H9 (cell line): ENCODE measurements around the gene SGCD. TPM values are rescaled to one million over a fixed set of nuclear protein-coding genes. Genes with fewer than 3 reads are reported as not detected.

Experiments used
- DNase-seq: peaks from one replicate; pipeline ENCODE4 v3.0.0-alpha.2; 2017
- H2AFZ ChIP-seq: one replicate; pipeline ENCODE4 v1.6.1; 2013; ENCODE audit warnings: mild to moderate bottlenecking, low read length, control low read depth, moderate library complexity
- H2AK5ac ChIP-seq: 2 replicates; pipeline ENCODE4 v1.6.1; 2013; ENCODE audit warnings: low read length, control low read depth, mixed read lengths; ENCODE audit not compliant: insufficient read length
- H2BK120ac ChIP-seq: one replicate; pipeline ENCODE4 v1.6.1; 2013; ENCODE audit warnings: low read depth, mild to moderate bottlenecking, low read length, control low read depth, inconsistent platforms; ENCODE audit not compliant: poor library complexity, severe bottlenecking
- H2BK12ac ChIP-seq: 2 replicates; pipeline ENCODE4 v1.6.1; 2013; ENCODE audit warnings: low read length, control low read depth, mixed read lengths, low read depth; ENCODE audit not compliant: insufficient read length
- H2BK15ac ChIP-seq: 2 replicates; pipeline ENCODE4 v1.6.1; 2013; ENCODE audit warnings: low read depth, low read length, control low read depth
- H2BK20ac ChIP-seq: one replicate; pipeline ENCODE4 v1.6.1; 2013; ENCODE audit warnings: low read depth, mild to moderate bottlenecking, low read length, control low read depth, inconsistent platforms; ENCODE audit not compliant: poor library complexity, severe bottlenecking
- H2BK5ac ChIP-seq: 2 replicates; pipeline ENCODE4 v1.6.1; 2013; ENCODE audit warnings: low read length, control low read depth, mixed read lengths; ENCODE audit not compliant: insufficient read length
- H3K14ac ChIP-seq: 2 replicates; pipeline ENCODE4 v1.6.1; 2013; ENCODE audit warnings: low read length, control low read depth; ENCODE audit not compliant: insufficient read depth
- H3K18ac ChIP-seq: 2 replicates; pipeline ENCODE4 v1.6.1; 2013; ENCODE audit warnings: low read depth, mild to moderate bottlenecking, mixed read lengths, low read length, control low read depth; ENCODE audit not compliant: insufficient read length
- H3K23ac ChIP-seq: 2 replicates; pipeline ENCODE4 v1.6.1; 2013; ENCODE audit warnings: low read length, control low read depth, mixed read lengths, low read depth; ENCODE audit not compliant: insufficient read length
- H3K23me2 ChIP-seq: 2 replicates; pipeline ENCODE4 v1.6.1; 2013; ENCODE audit warnings: low read depth, mild to moderate bottlenecking, mixed read lengths, low read length, control low read depth; ENCODE audit not compliant: insufficient read length, poor library complexity, severe bottlenecking
- H3K27ac ChIP-seq: 2 replicates; pipeline ENCODE4 v1.5.1; 2013; ENCODE audit warnings: low read length, control low read depth, mixed read lengths, low read depth; ENCODE audit not compliant: insufficient read length
- H3K27me3 ChIP-seq: 2 replicates; pipeline ENCODE4 v1.6.1; 2013; ENCODE audit warnings: low read length, control low read depth, inconsistent platforms; ENCODE audit not compliant: insufficient read depth
- H3K4ac ChIP-seq: 2 replicates; pipeline ENCODE4 v1.6.1; 2013; ENCODE audit warnings: low read depth, mild to moderate bottlenecking, control low read depth, inconsistent platforms, low read length, moderate library complexity
- H3K4me1 ChIP-seq: 2 replicates; pipeline ENCODE4 v1.6.1; 2013; ENCODE audit warnings: low read length, control low read depth, inconsistent platforms; ENCODE audit not compliant: insufficient read depth
- H3K4me2 ChIP-seq: 2 replicates; pipeline ENCODE4 v1.6.1; 2013; ENCODE audit warnings: low read length, control low read depth, mixed read lengths; ENCODE audit not compliant: insufficient read length, insufficient read depth
- H3K56ac ChIP-seq: 2 replicates; pipeline ENCODE4 v1.6.1; 2013; ENCODE audit warnings: low read depth, mild to moderate bottlenecking, mixed read lengths, low read length, control low read depth; ENCODE audit not compliant: insufficient read length
- H3K79me1 ChIP-seq: 2 replicates; pipeline ENCODE4 v1.6.1; 2013; ENCODE audit warnings: low read depth, mild to moderate bottlenecking, moderate library complexity, low read length, control low read depth, inconsistent platforms; ENCODE audit not compliant: insufficient read depth, poor library complexity, severe bottlenecking
- H3K79me2 ChIP-seq: 2 replicates; pipeline ENCODE4 v1.6.1; 2013; ENCODE audit warnings: low read length, control low read depth, inconsistent platforms; ENCODE audit not compliant: insufficient read depth
- H3K9ac ChIP-seq: 2 replicates; pipeline ENCODE4 v1.6.1; 2013; ENCODE audit warnings: low read length, control low read depth, mixed read lengths; ENCODE audit not compliant: insufficient read length; ENCODE audit errors: extremely low read depth
- H3K9me3 ChIP-seq: one replicate; pipeline ENCODE4 v1.6.1; 2013; ENCODE audit warnings: low read depth, low read length, inconsistent platforms; ENCODE audit not compliant: control insufficient read depth
- H3T11ph ChIP-seq: one replicate; pipeline ENCODE4 v1.6.1; 2013; ENCODE audit warnings: mild to moderate bottlenecking, low read length, control low read depth, inconsistent platforms
- H4K20me1 ChIP-seq: one replicate; pipeline ENCODE4 v1.6.1; 2013; ENCODE audit not compliant: control insufficient read depth, insufficient read length, insufficient read depth
- H4K5ac ChIP-seq: 2 replicates; pipeline ENCODE4 v1.6.1; 2013; ENCODE audit warnings: low read depth, mild to moderate bottlenecking, mixed read lengths, low read length, control low read depth; ENCODE audit not compliant: insufficient read length
- H4K8ac ChIP-seq: replicated peaks from 2 replicates; pipeline ENCODE4 v1.6.1; 2013; ENCODE audit warnings: low read length, control low read depth, mixed read lengths, low read depth; ENCODE audit not compliant: insufficient read length
- H4K91ac ChIP-seq: 2 replicates; pipeline ENCODE4 v1.6.1; 2013; ENCODE audit warnings: low read depth, mild to moderate bottlenecking, moderate library complexity, mixed read lengths, low read length, control low read depth; ENCODE audit not compliant: insufficient read length
- H3K27ac Mint-ChIP-seq, 3 experiments: 2 replicates in 2 of 3; 3 replicates in 1 of 3; pipeline ENCODE4 v1.8.0; 2020 to 2021; ENCODE audit warnings: mixed read lengths in 3 of 3, mild to moderate bottlenecking in 1 of 3, moderate library complexity in 1 of 3
- H3K27me3 Mint-ChIP-seq: 2 replicates; pipeline ENCODE4 v1.8.0; 2021; ENCODE audit warnings: low read depth, mild to moderate bottlenecking, moderate library complexity, mixed read lengths
- H3K36me3 Mint-ChIP-seq, 3 experiments: 2 replicates in 2 of 3; 3 replicates in 1 of 3; pipeline ENCODE4 v1.8.0; 2020 to 2021; ENCODE audit warnings: low read depth in 3 of 3, mixed read lengths in 3 of 3; ENCODE audit not compliant: insufficient read depth in 1 of 3
- H3K4me1 Mint-ChIP-seq, 2 experiments: 2 replicates each; pipeline ENCODE4 v1.8.0; 2020; ENCODE audit warnings: mixed read lengths in 2 of 2
- H3K4me3 Mint-ChIP-seq, 2 experiments: 2 replicates in 1 of 2; 3 replicates in 1 of 2; pipeline ENCODE4 v1.8.0; 2020 to 2021; ENCODE audit warnings: mild to moderate bottlenecking in 2 of 2, mixed read lengths in 2 of 2, moderate library complexity in 1 of 2
- H3K9me3 Mint-ChIP-seq, 2 experiments: 2 replicates in 1 of 2; 3 replicates in 1 of 2; pipeline ENCODE4 v1.8.0; 2020; ENCODE audit warnings: mild to moderate bottlenecking in 2 of 2, mixed read lengths in 2 of 2, moderate library complexity in 1 of 2
- WGBS: extraction: QIAGEN DNeasy Blood & Tissue Kit; methylation state at CpG from one replicate; pipeline ENCODE4 v1.1.7; 2013; ENCODE audit warnings: missing lambda C conversion rate, low lambda C conversion rate, mixed read lengths; ENCODE audit not compliant: insufficient read length; ENCODE audit errors: extremely low coverage; 5-methylcytosine and 5-hydroxymethylcytosine counted together
- total RNA-seq: library from RNA; stranded (reverse); gene quantifications from 2 replicates; pipeline ENCODE4 v1.2.1, GENCODE V29; 2021
- TF ChIP-seq, protein P1 (sequence below): fragments of 200-600 bp; sonication (generic); conservative IDR thresholded peaks from 3 replicates; pipeline ENCODE4 v1.8.0; 2021; ENCODE audit warnings: antibody characterized with exemption, mild to moderate bottlenecking

The SGCD gene
- total RNA-seq, 1 experiment from 2014 or later = 0.11 TPM

DNA sequence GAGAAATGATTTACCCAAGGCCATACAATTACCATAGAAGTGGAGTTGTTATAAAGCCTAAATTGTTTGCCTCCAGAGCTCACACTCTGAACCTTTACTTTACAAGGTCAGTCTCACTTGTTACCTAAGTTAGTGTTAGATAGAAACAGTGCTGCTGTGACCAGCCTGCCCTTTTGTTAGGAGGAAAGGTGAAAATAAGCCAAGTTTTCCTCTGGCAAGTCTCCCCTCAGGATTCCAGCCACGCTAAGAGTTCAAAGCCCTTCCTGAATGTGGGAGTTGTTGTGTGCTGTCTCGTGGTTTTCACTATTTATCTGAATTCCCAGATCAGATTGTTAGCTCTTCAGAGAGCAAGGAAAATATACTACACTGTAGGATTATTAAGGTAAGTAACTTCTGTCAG, 260.0 kb downstream of the SGCD start:
- no peak overlapping the region for H4K5ac ChIP-seq
- no peak overlapping the region for H3K23ac ChIP-seq
- TF ChIP-seq, protein P1, sequence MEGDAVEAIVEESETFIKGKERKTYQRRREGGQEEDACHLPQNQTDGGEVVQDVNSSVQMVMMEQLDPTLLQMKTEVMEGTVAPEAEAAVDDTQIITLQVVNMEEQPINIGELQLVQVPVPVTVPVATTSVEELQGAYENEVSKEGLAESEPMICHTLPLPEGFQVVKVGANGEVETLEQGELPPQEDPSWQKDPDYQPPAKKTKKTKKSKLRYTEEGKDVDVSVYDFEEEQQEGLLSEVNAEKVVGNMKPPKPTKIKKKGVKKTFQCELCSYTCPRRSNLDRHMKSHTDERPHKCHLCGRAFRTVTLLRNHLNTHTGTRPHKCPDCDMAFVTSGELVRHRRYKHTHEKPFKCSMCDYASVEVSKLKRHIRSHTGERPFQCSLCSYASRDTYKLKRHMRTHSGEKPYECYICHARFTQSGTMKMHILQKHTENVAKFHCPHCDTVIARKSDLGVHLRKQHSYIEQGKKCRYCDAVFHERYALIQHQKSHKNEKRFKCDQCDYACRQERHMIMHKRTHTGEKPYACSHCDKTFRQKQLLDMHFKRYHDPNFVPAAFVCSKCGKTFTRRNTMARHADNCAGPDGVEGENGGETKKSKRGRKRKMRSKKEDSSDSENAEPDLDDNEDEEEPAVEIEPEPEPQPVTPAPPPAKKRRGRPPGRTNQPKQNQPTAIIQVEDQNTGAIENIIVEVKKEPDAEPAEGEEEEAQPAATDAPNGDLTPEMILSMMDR = no peak
- no peaks in the 10 kb centered on the region for H3K9me3 ChIP-seq
- no peaks in the 10 kb centered on the region for H3K79me2 ChIP-seq
- H3K4me2 ChIP-seq = no peak overlapping the region
- no peak overlapping the region for H4K8ac ChIP-seq
- 0 out of 2 replicates have a peak overlapping the region, but pooled peaks have one; percentile 40 for H3K14ac ChIP-seq
- Mint-ChIP-seq H3K27me3 (no peaks in the 10 kb centered on the region), H3K4me3 (no peak overlapping the region), H3K9me3 (no peaks in the 10 kb centered on the region), H3K36me3 (no peaks in the 10 kb centered on the region), H3K4me1 (no peaks in the 10 kb centered on the region; a peak in 2 of 4 replicates), H3K27ac (no peak overlapping the region)
- no peak overlapping the region for H2BK5ac ChIP-seq
- H3K9ac ChIP-seq = no peak overlapping the region
- H3K4me1 ChIP-seq = no peaks in the 10 kb centered on the region
- H3K79me1 ChIP-seq = no peaks in the 10 kb centered on the region
- no peaks in the 10 kb centered on the region for H3K23me2 ChIP-seq
- H4K20me1 ChIP-seq = no peaks in the 10 kb centered on the region
- H2AK5ac ChIP-seq = no peak overlapping the region
- H2BK12ac ChIP-seq = no peak overlapping the region
- no peak overlapping the region for H2AFZ ChIP-seq
- no peak overlapping the region for H3K27ac ChIP-seq
- no peak overlapping the region for H2BK20ac ChIP-seq
- H3K4ac ChIP-seq = no peak overlapping the region
- H4K91ac ChIP-seq = no peak overlapping the region
- no peak overlapping the region for H3K56ac ChIP-seq
- no peaks in the 10 kb centered on the region for H3K27me3 ChIP-seq
- H2BK120ac ChIP-seq = no peak overlapping the region
- H3T11ph ChIP-seq = no peak overlapping the region
- no CpG with 5 or more reads among the region's 2 CpGs for WGBS
- H2BK15ac ChIP-seq = no peak overlapping the region
- H3K18ac ChIP-seq = no peak overlapping the region
- DNase-seq = no peak
